Fibroblast of mammary gland (primary cell): ENCODE data around the gene CYP11A1.

ENCODE experiments used
- DNase-seq: peaks from one replicate; pipeline ENCODE4 v3.0.0-alpha.2; 2010; ENCODE audit warnings: low read depth
- H3K4me3 ChIP-seq: 2 replicates; pipeline ENCODE4 v1.5.1; 2011; ENCODE audit warnings: low read depth, mild to moderate bottlenecking, low read length, moderate library complexity; ENCODE audit not compliant: control insufficient read depth
- TF ChIP-seq, protein P1 (sequence below): conservative IDR thresholded peaks from 2 replicates; pipeline ENCODE4 v1.5.1; 2011; ENCODE audit warnings: low read depth, low read length, inconsistent platforms; ENCODE audit not compliant: control insufficient read depth, insufficient read depth

CYP11A1 gene

DNA sequence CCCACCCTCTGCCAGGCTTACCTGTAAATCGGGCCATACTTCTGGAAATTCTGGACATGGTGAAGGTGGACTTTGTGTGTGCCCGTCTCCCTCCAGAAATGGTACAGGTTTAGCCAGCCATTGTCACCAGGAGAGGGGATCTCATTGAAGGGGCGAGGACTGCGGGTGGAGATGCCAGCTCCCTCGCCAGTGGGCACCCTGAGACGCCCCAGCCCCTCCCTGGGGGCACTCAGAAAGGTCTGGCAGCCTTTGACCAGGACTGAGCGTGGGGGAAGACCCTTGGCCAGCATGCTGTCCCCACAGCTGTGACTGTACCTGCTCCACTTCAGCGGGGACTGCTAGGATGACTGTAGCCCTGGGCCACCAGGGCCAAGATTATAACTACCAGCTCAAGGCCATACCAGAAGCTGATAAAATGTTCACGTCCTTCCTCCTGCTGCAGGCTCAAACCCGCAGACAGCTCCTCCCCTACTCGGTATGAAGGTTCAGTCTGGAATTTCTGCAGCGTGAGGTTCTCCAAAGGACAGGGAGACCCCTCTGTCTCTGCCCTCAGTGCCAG lies at the start of gene CYP11A1:
Gene CYP11A1, minus strand, starts transcription at position 351 of the 559 bp plus-strand sequence. Its CDS starts 61 bp downstream, at position 290.
- no peak for DNase-seq
- no peak within 1 kb of the TSS for H3K4me3 ChIP-seq
- TF ChIP-seq, protein P1, sequence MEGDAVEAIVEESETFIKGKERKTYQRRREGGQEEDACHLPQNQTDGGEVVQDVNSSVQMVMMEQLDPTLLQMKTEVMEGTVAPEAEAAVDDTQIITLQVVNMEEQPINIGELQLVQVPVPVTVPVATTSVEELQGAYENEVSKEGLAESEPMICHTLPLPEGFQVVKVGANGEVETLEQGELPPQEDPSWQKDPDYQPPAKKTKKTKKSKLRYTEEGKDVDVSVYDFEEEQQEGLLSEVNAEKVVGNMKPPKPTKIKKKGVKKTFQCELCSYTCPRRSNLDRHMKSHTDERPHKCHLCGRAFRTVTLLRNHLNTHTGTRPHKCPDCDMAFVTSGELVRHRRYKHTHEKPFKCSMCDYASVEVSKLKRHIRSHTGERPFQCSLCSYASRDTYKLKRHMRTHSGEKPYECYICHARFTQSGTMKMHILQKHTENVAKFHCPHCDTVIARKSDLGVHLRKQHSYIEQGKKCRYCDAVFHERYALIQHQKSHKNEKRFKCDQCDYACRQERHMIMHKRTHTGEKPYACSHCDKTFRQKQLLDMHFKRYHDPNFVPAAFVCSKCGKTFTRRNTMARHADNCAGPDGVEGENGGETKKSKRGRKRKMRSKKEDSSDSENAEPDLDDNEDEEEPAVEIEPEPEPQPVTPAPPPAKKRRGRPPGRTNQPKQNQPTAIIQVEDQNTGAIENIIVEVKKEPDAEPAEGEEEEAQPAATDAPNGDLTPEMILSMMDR, result no peak

DNA sequence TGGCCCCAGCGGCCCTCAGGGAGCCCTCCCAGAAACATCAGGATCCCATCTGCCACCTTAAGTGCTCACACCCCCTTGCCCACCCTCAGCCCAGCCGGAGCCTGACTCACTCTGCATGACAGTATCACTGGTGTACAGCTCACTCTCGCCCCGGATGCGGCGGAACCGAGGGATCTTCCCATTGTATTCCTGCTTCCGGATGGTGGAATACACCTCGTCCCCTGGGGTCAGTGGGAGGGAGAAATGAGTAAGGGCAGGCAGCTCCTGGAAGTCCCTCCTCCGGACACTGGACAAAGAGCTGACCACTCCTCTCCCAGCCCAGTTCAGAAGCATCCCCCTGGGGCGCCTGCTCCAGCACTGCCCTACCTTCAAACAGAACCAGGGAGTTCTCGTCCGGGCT lies 49.8 kb upstream of the CYP11A1 start:
- peak; percentile 95 for DNase-seq

GRCh38 chr15:74415966-74416916 lies 48.8 kb upstream of the CYP11A1 start:
- peak; percentile 40 for DNase-seq
- H3K4me3 ChIP-seq, result no peak overlapping the region
- TF ChIP-seq, protein P1, result no peak

More for the DNA sequence above, 49.8 kb upstream of the CYP11A1 start:
- TF ChIP-seq, protein P1, result no peak
- no peak overlapping the region for H3K4me3 ChIP-seq

DNA sequence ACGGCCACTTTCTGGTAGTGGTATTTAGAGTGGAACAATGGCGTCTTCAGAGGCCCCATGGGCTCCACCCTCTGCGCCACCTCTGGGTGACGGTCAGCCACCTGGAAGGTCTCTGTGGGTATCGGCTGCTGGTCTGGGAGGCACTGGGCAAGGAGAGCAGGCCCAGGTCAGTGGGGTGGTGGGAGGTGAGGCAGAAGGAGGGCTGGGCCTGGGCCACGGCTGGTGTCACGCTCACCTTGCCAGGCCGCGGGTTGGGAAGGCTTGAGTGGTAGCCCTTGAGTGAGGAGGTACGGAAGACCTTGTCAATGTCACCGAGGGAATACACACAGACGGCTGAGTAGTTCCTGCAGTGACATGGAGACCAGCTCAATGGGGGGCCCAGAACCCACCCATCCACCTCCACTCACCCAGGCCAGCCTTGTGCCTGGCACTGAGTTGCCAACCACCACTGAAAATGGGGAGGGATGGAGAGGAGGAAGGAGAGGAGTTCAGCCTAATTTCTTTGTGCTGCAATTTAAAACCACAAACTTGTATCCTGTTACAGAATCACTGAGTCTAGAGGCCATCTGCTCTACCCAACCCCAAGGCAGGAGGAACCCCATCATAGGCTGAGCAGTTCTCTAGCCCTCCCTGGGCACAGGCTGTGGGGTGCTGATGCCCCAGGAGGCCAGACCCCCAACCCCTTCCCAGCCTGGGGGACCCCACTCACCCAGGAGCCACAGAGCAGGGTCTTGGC lies 47.3 kb upstream of the CYP11A1 start:
- no peak overlapping the region for H3K4me3 ChIP-seq
- TF ChIP-seq, protein P1, result no peak
- no peak for DNase-seq

DNA sequence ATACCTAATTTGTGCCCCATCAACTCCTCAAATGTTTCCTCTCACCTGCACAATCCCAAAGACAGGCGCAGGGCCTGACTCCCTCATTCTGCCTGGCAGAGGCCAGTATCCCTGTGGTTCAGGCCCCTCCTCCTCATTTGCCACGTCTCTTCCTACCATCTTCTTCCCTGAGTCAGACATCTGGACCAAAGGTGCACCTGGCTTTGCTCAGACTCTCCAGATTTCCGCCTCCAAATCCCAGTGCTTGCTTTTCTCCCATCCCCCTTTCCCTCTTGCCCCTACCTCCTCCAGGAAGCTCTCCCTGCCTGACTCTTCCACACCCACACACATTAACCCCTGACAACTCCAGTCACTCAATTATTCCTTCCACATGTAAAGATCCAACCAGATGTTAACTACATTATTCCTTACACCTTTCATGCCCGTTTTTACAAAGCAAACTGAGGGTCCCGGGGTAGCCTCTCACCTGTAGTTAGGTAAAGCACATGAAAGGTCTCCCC lies 46.7 kb upstream of the CYP11A1 start:
- TF ChIP-seq, protein P1, result no peak
- DNase-seq, result no peak
- no peak overlapping the region for H3K4me3 ChIP-seq

GRCh38 chr15:74413350-74414080 lies 46.1 kb upstream of the CYP11A1 start:
- no peak overlapping the region for H3K4me3 ChIP-seq
- TF ChIP-seq, protein P1, result no peak
- DNase-seq, result no peak
